GM18520 (cell line): Measurements from ENCODE around the gene PCDHB7.
"Not testable (repeated sequence)": the region's sequence is repeated elsewhere in the genome, so short reads cannot be mapped to it uniquely, and the experiment has no call there.

ENCODE experiments used
- ATAC-seq: cut with Tn5 transposase; IDR thresholded peaks from one replicate; pipeline ENCODE4 v1.9.1; 2021; ENCODE audit not compliant: unreplicated experiment

The PCDHB7 gene

DNA sequence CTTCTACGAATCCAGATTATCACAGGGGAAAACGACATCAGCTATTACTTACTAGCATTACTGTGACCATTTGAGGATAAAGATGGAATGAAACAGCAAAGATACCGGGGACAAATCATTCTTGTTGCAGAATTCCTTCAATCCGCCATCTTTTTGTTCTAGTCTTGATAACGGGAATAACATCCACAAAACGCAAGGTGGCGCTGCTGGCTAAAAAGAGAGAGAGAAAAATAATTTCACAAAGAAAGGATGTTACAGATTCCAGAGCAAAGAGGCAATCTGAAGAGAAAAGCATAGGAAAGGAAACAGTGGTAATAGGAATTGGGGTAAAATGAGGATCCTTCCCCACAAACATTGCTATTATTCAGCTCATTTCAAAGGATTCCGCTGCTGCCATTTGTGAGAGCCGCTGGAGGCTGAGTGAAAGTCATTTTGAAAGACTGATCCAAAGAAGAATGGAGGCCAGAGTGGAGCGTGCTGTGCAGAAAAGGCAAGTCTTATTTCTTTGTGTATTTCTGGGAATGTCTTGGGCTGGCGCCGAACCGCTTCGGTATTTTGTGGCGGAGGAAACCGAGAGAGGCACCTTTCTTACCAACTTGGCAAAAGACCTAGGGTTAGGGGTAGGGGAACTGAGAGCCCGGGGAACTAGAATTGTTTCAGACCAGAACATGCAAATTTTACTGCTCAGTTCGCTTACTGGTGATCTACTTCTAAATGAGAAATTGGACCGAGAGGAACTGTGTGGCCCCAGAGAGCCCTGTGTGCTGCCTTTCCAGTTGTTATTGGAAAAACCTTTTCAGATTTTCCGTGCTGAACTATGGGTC is at the start of gene PCDHB7:
Gene PCDHB7 (plus strand): TSS at position 264 of the 824 bp plus-strand sequence. CDS start 192 bp downstream, at position 456.
- ATAC-seq: no peak

DNA sequence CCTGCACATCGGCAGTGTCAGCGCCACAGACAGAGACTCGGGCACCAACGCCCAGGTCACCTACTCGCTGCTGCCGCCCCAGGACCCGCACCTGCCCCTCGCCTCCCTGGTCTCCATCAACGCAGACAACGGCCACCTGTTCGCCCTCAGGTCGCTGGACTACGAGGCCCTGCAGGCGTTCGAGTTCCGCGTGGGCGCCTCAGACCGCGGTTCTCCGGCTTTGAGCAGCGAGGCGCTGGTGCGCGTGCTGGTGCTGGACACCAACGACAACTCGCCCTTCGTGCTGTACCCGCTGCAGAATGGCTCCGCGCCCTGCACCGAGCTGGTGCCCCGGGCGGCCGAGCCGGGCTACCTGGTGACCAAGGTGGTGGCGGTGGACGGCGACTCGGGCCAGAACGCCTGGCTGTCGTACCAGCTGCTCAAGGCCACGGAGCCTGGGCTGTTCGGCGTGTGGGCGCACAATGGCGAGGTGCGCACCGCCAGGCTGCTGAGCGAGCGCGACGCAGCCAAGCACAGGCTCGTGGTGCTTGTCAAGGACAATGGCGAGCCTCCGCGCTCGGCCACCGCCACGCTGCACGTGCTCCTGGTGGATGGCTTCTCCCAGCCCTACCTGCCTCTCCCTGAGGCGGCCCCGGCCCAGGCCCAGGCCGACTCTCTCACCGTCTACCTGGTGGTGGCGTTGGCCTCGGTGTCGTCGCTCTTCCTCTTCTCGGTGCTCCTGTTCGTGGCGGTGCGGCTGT is 48.9 kb upstream of the PCDHB7 start:
- ATAC-seq: not testable (repeated sequence)

DNA sequence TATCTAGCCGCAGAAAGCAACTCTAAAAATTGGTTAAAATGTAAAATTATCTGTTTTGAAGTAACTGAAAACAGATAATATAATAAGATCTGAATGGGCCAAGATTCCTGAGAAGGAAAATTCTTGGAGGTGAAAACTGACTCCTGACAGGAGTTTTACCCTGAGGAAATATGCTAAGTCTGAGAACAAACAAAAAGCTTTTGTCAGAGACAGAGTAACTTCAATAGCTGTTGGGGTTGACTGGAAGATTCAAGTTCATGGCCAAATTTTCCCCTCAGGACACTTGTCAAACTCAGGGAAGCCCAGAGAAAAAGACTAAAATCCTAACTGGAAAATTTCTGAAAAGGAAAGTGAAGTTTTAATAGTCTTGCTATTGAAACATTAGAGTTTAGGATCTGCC is 45.1 kb upstream of the PCDHB7 start:
- no peak for ATAC-seq

DNA sequence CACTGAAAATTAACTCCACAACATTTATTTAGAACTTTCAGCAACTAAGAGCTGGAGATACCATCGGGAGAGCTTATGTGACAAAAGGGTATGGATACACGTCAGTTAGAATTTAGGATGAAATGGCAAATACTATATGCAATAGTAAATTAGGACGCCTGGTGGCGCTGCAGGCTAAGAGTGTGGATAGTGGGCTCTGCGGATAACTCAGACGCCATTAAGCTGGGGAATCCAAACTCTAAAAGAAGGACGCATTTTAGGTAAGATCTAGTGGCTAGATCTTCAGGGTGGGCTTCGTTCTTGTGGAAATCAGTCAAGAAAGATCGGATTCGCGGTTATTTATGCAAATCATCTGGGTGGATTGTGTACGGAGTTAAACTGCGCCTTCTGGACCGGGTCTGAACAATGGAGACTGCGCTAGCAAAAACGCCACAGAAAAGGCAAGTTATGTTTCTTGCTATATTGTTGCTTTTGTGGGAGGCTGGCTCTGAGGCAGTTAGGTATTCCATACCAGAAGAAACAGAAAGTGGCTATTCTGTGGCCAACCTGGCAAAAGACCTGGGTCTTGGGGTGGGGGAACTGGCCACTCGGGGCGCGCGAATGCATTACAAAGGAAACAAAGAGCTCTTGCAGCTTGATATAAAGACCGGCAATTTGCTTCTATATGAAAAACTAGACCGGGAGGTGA is 37.3 kb upstream of the PCDHB7 start, which contains the start of gene PCDHB5:
Gene PCDHB5 (plus strand): TSS at position 177 of the 688 bp plus-strand sequence. CDS start 229 bp downstream, at position 406.
- ATAC-seq: no peak

DNA sequence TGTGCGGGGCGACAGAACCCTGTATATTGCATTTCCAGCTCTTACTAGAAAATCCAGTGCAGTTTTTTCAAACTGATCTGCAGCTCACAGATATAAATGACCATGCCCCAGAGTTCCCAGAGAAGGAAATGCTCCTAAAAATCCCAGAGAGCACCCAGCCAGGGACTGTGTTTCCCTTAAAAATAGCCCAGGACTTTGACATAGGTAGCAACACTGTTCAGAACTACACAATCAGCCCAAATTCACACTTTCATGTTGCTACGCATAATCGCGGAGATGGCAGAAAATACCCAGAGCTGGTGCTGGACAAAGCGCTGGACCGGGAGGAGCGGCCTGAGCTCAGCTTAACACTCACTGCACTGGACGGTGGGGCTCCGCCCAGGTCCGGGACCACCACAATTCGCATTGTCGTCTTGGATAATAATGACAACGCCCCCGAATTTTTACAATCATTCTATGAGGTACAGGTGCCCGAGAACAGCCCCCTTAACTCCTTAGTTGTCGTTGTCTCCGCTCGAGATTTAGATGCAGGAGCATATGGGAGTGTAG is 36.7 kb upstream of the PCDHB7 start:
- ATAC-seq: no peak

DNA sequence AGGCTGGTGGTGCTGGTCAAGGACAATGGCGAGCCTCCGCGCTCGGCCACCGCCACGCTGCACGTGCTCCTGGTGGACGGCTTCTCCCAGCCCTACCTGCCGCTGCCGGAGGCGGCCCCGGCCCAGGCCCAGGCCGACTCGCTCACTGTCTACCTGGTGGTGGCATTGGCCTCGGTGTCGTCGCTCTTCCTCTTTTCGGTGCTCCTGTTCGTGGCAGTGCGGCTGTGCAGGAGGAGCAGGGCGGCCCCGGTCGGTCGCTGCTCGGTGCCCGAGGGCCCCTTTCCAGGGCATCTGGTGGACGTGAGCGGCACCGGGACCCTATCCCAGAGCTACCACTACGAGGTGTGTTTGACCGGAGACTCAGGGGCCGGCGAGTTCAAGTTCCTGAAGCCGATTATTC is 35.1 kb upstream of the PCDHB7 start:
- not testable (repeated sequence) for ATAC-seq

DNA sequence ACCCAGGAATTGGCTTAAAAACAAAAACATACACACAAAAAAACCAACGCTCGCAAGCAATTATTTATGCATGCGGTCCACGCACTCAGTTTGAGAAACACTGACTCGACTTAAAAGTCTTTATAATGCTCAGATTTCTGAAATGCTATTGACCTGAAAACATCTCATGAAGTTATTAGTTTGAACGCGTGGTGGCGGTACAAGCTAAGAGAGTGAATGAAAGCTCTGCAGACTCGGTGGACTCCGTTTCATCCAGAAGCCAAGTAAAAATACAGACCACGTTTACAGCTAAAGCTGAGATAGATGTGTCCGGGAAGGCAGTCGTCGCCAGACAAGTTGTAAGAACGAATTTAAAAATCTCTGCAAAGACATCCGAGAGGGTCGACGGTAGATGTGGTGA is 22.6 kb upstream of the PCDHB7 start, which contains the start of gene PCDHB6:
Gene PCDHB6 (plus strand): TSS at position 246 of the 400 bp plus-strand sequence. CDS start 201 bp downstream, outside the sequence.
- ATAC-seq: no peak

DNA sequence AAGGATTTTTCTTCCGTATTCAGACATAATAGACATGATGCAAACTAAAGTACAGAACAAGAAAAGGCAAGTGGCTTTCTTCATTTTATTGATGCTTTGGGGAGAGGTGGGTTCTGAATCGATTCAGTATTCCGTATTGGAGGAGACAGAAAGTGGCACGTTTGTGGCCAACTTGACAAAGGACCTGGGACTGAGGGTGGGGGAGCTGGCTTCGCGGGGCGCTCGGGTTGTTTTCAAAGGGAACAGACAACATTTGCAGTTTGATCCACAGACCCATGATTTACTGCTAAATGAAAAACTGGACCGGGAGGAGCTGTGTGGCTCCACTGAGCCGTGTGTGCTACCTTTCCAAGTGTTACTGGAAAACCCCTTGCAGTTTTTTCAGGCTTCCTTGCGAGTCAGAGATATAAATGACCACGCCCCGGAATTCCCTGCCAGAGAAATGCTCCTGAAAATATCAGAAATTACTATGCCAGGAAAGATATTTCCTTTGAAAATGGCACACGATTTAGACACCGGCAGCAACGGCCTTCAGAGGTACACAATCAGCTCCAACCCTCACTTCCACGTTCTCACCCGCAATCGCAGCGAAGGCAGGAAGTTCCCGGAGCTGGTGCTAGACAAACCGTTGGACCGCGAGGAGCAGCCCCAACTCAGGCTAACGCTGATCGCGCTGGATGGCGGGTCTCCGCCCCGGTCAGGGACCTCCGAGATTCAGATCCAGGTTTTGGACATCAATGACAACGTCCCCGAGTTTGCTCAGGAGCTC is 22.0 kb upstream of the PCDHB7 start:
- ATAC-seq: no peak

DNA sequence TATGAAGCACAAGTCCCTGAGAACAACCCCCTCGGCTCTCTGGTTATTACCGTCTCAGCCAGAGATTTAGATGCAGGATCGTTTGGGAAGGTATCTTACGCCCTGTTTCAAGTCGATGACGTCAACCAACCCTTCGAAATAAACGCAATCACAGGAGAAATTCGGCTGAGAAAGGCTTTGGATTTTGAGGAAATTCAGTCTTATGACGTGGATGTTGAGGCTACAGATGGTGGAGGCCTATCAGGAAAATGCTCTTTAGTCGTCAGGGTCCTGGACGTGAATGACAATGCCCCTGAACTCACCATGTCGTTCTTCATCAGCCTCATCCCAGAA is 21.5 kb upstream of the PCDHB7 start:
- no peak for ATAC-seq

DNA sequence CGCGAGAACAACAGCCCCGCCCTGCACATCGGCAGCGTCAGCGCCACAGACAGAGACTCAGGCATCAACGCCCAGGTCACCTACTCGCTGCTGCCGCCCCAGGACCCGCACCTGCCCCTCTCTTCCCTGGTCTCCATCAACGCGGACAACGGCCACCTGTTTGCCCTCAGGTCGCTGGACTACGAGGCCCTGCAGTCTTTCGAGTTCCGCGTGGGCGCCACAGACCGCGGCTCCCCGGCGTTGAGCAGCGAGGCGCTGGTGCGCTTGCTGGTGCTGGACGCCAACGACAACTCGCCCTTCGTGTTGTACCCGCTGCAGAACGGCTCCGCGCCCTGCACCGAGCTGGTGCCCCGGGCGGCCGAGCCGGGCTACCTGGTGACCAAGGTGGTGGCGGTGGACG is 20.8 kb upstream of the PCDHB7 start:
- ATAC-seq: not testable (repeated sequence)

DNA sequence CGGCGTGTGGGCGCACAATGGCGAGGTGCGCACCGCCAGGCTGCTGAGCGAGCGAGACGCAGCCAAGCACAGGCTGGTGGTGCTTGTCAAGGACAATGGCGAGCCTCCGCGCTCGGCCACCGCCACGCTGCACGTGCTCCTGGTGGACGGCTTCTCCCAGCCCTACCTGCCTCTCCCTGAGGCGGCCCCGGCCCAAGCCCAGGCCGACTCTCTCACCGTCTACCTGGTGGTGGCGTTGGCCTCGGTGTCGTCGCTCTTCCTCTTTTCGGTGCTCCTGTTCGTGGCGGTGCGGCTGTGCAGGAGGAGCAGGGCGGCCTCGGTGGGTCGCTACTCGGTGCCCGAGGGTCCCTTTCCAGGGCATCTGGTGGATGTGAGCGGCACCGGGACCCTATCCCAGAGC is 20.3 kb upstream of the PCDHB7 start:
- ATAC-seq: not testable (repeated sequence)

DNA sequence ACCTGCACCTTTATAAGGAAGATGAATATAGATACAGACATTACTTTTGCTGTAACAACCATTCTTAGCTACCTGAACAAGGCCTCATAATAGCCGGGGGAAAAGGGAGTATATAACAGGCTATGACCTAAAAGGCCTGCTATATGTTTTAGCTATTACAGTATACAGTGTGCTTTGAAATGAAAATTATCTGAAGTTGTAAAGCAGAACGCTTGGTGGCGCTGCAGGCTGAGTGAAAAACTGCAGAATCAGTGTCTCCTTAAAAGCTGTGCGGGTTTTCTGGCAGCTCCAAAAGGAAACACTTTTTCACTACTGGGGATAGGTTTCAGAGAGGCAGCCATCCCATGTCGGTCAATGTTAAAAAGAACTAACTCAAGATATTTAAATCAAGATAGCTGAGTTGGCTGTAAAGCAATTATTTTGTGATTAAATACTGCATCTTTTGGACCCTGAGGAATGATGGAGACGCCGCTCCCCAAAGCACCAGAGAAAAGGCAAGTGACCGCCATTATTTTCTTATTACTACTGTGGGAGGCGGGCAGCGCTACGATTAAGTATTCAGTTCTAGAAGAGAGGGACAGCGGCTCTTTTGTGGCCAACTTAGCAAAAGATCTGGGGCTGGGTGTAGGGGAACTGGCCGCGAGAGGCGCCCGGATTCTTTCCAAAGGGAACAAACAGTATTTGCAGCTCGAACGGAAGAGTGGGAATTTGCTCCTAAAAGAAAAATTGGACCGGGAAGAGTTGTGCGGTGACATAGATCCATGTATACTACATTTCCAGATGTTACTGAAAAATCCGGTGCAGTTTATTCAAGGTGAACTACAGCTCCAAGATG is 16.7 kb upstream of the PCDHB7 start:
- ATAC-seq: no peak

DNA sequence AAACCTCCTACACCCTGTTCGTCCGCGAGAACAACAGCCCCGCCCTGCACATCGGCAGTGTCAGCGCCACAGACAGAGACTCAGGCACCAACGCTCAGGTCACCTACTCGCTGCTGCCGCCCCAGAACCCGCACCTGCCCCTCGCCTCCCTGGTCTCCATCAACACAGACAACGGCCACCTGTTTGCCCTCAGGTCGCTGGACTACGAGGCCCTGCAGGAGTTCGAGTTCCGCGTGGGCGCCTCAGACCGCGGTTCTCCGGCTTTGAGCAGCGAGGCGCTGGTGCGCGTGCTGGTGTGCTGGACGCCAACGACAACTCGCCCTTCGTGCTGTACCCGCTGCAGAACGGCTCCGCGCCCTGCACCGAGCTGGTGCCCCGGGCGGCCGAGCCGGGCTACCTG is 15.1 kb upstream of the PCDHB7 start:
- not testable (repeated sequence) for ATAC-seq

DNA sequence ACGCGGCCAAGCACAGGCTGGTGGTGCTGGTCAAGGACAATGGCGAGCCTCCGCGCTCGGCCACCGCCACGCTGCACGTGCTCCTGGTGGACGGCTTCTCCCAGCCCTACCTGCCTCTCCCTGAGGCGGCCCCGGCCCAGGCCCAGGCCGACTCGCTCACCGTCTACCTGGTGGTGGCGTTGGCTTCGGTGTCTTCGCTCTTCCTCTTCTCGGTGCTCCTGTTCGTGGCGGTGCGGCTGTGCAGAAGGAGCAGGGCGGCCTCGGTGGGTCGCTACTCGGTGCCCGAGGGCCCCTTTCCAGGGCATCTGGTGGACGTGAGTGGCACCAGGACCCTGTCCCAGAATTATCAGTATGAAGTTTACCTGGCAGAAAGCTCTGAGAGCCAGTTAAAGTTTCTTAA is 14.5 kb upstream of the PCDHB7 start:
- not testable (repeated sequence) for ATAC-seq

DNA sequence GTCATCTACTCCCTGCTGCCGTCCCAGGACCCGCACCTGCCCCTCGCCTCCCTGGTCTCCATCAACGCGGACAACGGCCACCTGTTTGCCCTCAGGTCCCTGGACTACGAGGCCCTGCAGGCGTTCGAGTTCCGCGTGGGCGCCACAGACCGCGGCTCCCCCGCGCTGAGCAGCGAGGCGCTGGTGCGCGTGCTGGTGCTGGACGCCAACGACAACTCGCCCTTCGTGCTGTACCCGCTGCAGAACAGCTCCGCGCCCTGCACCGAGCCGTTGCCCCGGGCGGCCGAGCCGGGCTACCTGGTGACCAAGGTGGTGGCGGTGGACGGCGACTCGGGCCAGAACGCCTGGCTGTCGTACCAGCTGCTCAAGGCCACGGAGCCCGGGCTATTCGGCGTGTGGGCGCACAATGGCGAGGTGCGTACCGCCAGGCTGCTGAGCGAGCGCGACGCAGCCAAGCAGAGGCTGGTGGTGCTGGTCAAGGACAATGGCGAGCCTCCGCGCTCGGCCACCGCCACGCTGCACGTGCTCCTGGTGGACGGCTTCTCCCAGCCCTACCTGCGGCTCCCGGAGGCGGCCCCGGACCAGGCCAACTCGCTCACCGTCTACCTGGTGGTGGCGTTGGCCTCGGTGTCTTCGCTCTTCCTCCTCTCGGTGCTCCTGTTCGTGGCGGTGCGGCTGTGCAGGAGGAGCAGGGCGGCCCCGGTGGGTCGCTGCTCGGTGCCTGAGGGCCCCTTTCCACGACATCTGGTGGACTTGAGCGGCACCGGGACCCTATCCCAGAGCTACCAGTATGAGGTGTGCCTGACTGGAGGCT is 2.1 kb downstream of the PCDHB7 start:
- not testable (repeated sequence) for ATAC-seq

DNA sequence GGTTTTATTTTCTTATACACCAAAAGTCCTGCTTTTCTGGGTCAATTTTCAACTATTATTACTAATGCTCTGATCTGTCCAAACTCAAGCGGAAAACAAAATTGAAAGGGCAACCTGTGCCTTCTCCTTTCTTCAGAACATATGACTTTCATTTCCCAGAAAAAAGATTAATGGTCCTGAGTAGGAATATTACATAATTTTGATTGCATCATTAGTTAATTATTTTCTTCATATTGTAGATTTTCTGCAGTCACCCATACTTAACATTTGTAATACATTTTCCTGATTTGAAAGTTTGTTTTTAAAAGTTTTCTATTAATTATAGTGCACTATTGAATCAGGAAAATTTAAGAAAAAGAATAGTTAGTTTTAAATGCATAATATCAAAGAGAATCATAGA is 3.5 kb downstream of the PCDHB7 start:
- no peak for ATAC-seq

DNA sequence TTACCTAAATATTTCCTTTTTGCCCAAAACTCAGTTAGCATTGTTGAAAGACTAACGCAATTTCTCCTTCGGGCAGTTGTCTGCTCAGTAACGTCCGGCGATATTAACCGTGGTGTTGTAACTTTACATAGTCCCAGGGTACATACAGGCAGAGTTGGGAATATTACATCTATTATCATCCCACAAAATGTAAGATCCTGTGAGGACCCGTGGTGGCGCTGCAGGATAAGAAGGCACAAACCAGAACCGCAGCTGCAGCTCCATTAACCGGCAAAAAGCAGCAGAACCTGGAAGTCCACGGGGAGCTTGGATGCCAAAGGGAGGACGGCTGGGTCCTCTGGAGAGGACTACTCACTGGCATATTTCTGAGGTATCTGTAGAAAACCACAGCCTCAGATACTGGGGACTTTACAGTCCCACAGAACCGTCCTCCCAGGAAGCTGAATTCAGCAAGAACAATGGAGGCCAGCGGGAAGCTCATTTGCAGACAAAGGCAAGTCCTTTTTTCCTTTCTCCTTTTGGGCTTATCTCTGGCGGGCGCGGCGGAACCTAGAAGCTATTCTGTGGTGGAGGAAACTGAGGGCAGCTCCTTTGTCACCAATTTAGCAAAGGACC is 5.2 kb downstream of the PCDHB7 start, which contains the start of gene PCDHB8:
Gene PCDHB8 (plus strand): TSS at position 214 of the 615 bp plus-strand sequence. CDS start 245 bp downstream, at position 459.
- not testable (repeated sequence) for ATAC-seq

DNA sequence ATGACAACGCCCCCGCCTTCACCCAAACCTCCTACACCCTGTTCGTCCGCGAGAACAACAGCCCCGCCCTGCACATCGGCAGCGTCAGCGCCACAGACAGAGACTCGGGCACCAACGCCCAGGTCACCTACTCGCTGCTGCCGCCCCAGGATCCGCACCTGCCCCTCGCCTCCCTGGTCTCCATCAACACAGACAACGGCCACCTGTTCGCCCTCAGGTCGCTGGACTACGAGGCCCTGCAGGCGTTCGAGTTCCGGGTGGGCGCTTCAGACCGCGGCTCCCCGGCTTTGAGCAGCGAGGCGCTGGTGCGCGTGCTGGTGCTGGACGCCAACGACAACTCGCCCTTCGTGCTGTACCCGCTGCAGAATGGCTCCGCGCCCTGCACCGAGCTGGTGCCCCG is 6.9 kb downstream of the PCDHB7 start:
- ATAC-seq: not testable (repeated sequence)
